ENCODE results near the gene BACH2. TPM values are rescaled to one million over a fixed set of nuclear protein-coding genes. Genes with fewer than 3 reads are reported as not detected.
"Not testable (repeated sequence)": the region's sequence is repeated elsewhere in the genome, so short reads cannot be mapped to it uniquely, and the experiment has no call there.

BACH2 gene
- polyA plus RNA-seq, 1 donor, result 4.9 TPM

- not testable (repeated sequence) for DNase-seq (ENCODE audit: low read depth)
These were observed 386.4 kb downstream of the BACH2 start for GRCh38 chr6:89910001-89910901.

DNA sequence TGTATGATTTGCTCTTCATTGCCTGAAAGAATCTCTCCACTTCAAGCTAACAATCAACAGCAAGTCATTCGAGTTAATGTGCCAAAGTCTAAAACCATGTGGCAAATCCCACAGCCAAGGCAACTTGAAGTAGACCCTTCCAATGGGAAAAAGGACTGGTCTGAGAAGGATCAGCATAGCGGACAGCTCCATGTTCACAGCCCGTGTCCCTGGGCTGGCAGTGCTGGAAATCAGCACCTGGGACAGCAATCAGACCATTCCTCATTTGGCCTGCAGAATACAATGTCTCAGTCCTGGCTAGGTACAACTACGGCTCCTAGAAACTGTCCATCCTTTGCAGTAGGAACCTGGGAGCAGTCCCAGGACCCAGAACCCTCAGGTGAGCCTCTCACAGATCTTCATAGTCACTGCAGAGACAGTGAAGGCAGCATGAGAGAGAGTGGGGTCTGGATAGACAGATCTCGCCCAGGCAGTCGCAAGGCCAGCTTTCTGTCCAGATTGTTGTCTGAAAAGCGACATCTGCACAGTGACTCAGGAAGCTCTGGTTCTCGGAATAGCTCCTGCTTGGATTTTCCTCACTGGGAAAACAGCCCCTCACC is 401.3 kb downstream of the BACH2 start:
- DNase-seq (ENCODE audit: low read depth), result peak; percentile 31

DNA sequence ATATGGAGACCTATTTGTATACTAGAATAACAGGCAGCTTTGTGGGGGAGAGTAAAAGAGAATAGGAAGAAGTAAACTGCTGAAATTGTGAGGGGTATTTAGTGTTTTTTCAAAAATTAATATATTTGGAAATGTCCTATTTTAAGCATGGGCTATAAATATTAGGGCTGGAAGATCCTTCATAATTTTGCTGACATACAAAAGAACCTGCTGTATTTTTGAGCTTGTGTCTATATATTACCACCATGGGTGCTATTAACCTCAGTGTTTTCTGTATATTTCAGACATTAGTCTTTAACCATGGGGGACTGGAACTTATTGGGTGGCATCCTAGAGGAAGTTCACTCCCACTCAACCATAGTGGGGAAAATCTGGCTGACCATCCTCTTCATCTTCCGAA is 402.5 kb downstream of the BACH2 start, which contains the start of gene GJA10:
TSS of gene GJA10 (plus strand) at position 301 of the 400 bp plus-strand sequence. CDS start at position 301, 0 bp downstream.
- DNase-seq (ENCODE audit: low read depth), result no peak

GRCh38 chr6:89892577-89892976 is 404.1 kb downstream of the BACH2 start:
- not testable (repeated sequence) for DNase-seq (ENCODE audit: low read depth)

DNA sequence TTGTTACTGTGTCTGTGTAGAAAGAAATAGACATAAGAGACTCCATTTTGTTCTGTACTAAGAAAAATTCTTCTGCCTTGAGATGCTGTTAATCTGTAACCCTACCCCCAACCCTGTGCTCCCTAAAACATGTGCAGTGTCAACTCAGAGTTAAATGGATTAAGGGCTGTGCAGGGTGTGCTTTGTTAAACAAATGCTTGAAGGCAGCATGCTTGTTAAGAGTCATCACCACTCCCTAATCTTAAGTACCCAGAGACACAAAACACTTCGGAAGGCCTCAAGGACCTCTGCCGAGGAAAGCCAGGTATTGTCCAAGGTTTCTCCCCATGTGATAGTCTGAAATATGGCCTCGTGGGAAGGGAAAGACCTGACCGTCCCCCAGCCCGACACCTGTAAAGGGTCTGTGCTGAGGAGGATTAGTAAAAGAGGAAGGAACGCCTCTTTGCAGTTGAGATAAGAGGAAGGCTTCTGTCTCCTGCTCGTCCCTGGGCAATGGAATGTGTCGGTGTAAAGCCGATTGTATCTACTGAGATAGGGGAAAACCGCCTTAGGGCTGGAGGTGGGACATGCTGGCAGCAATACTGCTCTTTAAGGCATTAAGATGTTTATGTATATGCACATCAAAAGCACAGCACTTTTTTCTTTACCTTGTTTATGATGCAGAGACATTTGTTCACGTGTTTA is 405.7 kb downstream of the BACH2 start:
- DNase-seq (ENCODE audit: low read depth), result not testable (repeated sequence)

DNA sequence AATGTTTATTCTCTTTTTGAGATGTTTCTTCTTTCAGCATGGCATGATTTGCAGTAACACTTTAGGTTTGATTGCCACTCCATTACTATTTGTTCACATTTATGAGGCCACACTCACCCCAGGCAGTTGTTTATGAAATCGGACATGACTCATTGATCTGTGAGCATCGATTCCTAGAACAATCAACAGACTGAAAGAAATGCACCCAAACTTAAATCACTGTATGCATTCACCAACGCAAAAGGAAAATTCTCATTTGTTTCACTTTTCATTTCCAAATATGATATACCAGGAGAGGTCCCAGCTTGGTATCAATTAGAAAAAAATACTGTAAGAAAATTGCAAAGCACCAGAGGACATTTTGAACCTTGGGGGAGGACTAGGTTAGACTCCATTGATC is 407.8 kb downstream of the BACH2 start:
- no peak for DNase-seq (ENCODE audit: low read depth)

GRCh38 chr6:89888138-89888514 is 408.5 kb downstream of the BACH2 start:
- DNase-seq (ENCODE audit: low read depth), result no peak

DNA sequence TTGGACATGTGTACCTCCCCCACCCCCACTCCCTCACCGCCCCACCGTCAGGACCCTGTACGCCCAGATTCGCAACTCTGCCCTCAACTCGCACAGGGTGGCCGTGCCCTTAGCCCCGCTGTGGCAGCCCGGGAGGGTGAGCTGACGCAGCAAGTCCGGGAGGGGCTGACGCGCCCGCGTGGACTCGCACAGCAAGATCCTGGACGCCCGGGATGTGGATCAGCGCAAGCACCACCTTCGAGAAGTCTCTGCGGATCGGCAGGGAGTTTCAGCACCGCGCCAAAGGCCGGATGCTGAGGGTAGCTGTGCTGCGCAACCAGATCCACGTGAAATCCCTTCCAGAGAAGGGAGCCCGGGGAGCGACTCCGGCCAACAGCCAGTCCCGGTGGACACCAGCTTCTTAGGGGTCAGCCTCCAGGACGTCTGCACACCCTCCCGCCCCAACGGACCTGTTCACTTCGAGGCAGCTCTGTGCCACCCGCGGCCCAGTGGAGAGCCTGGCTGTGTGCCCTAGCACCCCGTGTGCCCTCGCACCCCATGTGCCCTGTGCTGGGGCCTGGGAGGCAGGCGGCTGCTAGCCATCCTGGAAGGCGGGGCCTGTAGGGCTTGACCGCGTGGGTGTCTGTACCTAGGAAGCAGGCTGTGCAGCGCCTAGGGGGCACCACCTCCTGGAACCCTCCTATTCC is 409.0 kb downstream of the BACH2 start:
- DNase-seq (ENCODE audit: low read depth), result no peak

DNA sequence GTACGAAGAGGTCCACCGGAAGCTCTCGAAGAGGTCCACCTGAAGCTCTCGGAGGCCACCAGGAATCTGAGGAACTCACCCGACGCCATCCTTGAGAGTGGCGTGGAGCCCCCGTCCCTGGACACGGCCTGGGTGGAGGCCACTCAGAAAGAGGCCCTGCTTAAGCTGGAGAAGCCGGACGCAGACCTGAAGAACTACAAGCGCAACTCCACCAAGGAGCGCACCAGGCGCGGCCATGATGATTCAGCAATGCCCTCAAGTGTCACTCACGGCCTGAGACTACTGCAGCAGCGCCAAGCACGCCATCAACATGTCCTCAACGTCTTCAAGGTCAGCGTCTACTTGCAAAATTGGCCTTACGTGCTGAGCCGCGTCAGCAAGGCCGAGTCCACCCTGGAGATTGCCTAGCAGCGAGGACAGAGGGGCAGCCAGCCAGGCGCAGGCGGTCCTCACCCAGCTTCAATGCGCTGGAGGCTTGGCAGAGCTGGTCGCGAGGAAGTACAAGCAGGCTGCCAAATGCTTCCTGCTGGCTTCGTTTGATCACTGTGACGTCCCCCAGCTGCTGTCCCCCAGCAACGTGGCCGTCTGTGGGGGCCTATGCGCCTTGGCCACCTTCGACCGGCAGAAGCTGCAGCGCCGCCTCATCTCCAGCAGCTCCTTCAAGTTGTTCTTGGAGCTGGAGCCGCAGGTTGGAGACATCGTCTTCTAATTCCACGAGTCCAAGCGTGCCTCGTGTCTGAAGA is 410.1 kb downstream of the BACH2 start:
- no peak for DNase-seq (ENCODE audit: low read depth)

Measured in forelimb muscle (tissue), 1 donor.